Germinal center (tissue), 1 donor: ENCODE data around the gene ZP1.

Experiments
- DNase-seq: peaks from one replicate; pipeline ENCODE4 v3.0.0; 2012; ENCODE audit warnings: mixed read lengths, low spot score

Gene ZP1

DNA sequence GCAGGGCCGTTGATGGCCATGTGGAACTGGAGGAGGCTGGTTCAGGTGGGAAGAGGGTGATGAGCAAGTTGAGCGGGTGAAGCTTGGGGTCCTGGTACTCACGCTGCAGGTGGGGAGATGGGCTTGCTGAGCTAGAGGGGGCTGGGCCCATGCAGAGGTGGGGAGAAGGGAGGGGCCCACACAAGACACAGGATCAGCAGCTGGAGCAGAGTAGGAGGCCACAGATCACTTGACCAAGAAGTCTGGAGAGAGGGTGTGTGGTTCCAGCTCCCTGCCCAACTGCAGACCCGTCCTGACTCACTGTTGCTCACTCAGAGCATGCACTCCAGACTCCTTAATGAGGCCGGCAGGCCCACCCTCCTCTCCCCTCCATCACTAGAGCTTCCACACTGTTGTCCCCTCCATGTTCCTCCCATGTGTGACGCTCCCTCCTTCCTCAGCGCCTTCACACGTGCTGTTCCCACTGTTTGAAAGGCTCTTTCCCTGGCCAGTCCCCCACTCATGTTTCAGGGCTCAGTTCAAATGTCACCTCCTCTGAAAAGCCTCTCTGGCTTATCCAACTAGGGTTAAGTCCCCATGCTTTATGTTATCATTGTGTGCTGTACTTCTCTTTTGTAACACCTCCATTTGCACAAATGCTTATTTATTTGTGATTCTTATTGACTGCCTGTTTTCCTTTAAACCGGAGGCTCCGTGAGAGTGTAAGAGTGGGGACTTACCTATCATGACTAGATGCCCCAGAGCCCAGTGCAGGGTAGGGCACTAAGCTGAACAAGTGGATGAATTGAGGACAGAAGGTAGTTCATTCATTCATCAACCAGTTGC is 23.1 kb upstream of the ZP1 start:
- no peak for DNase-seq

DNA sequence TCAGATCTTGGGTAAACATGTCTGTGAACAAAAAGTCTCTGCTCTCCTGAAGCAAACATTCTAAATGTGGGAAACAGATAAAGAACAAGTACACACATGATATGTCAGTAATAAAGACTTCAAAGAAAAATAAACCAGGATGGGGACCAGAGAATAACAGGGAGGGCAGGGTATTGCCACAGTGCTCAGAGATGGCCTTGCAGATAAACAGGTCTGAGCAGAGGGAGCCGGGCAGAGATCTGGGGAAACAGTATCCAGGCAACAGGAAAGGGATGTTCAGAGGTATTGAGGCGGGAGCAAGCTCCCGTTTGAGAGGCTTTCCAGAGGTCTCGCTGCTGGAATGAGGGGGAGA is 22.5 kb upstream of the ZP1 start:
- DNase-seq = no peak

DNA sequence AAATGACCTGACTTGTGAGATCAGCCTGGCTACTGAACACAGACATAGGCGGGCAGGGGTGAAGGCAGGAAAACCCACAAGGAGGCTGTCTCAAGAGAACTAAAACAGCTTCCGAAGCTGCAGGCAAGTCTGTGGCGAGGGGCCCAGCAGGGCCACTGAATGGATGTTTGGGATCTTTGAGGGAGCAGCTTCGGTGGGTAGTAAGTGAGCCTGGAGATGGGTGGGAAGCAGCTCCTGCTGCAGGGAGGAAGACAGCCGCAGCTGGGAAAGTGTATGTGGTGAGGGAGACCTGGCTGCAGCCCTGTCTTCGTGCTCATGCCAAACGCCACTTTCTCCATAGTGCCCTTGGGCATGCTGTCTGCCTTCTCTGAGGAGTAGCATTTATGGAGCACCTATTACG is 22.0 kb upstream of the ZP1 start:
- no peak for DNase-seq

DNA sequence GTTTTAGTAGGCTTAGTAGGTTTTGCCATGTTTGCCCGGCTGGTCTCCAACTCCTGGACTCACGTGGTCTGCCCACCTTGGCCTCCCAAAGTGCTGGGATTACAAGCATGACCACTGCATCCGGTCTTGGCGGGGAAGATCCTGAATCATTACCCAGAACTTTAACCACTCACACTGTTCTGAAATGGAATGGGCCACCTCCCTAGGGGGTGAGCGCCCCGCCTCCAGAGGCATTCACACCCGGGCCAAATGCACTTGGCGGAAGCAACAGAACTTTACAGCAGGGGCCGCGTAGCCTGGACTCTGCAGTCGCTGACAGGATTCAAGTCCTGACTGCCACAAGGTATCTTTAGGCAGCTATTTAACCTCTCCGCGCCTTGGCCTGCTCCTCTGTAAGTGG is 20.1 kb upstream of the ZP1 start:
- DNase-seq = no peak

DNA sequence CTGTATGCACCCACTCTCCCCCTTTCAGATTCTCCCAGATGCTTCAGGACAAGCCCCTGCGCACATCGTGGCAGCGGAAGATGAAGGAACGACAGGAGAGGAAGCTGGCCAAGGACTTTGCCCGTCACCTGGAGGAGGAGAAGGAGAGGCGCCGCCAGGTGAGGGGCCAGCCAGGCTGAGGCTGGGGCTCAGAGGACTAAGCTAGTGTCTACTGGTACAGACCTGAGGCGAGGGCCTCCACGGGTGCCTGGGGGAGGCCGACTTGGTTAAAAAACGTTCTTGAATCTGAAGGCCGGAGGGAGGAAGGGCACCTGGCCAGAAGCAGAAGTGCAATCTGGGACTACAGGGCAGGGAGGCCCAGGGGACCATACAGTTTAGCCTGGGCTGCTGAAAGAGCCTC is 19.4 kb upstream of the ZP1 start:
- DNase-seq = no peak

DNA sequence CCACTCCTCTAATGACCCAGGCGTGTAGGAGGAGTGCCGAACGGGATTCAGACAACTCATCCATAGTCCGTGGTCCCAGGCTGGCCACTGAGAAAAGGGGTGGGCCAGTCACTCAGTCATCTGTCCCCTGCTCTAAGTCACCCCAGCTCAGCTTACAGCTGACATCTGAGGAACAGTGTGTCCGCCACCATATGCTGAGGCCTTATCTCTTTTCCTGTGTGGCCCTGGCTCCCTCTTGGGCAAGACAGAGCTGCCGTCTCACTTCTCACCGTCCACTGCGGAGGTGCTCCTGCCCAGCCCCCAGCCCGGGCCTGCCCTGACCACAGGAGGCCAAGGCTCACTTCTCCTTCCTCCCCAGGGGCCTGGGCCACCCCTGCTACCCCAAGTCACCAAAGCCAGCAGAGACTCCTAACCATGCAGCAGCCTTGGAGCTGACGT is 18.6 kb upstream of the ZP1 start:
- DNase-seq = no peak

DNA sequence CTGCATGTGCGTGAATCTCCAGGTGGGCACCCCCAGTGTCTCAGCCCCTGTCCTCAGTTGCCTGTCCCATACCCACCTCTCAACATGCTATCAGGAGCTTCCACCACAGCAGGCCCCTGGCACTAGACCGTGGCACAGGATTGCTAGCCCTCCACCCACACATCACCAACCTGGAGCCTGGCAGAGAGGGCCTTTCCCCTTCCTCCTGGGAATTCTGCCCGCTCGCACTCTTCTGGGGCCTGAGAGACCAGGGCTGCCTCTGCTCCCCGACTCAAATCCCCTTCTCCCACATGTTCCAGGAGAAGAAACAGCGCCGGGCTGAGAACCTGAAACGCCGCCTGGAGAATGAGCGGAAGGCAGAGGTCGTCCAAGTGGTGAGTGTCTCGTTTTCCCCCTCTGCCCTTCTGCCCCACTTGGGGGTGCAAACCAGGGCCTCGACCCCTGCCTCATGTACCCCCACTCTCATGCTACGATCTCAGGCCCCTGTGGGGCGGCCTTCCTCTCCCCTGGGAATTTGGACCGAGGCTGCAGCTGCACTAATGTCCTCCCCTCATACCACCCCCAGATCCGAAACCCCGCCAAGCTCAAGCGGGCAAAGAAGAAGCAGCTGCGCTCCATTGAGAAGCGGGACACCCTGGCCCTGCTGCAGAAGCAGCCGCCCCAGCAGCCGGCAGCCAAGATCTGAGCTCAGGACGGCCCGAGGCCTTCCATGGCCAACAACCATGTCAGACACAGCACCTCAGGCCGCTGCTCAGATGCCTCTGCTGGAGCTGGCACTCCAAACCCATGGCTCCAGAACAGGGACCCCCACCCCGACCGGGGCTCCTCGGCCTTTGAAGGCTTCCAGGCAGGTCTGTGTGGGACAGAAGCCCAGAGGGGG is 17.5 kb upstream of the ZP1 start:
- DNase-seq = no peak

DNA sequence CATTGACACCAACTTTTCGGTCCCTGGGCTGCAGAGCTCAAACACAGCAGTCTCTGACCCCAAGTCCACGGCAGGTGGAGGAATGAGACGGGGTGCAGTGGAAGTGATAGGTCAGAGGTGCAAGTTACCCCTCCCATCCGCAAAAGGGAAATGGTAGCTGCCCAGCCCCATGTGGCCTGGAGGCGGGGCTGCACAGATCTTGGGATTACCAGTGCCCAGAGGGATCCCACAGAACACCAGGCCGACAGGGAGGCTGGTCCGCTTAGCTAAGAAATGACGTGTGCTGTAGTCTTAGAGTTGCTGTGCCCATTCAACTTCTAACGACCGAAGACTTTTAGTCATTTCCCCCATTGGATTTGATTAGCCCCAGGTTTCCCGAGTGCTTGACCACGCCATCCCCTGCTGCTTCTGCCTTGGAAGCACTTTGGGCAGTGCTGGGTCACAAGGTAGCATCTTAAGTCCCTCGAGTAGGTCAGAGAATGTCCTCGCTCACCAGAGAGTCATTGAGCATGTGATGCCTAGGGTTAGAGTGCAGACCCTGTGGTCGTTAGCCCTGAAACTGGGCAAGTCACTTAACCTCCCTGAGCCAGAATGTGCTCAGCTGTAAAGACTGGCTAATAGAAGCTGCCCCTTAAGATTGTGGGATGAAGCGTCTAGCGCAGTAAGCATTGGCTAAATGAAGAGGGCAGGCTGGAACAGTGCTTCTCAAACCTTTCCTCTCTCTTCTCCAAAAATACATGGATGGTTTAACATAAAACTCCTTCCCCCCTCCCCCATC is 15.8 kb upstream of the ZP1 start:
- DNase-seq = no peak

DNA sequence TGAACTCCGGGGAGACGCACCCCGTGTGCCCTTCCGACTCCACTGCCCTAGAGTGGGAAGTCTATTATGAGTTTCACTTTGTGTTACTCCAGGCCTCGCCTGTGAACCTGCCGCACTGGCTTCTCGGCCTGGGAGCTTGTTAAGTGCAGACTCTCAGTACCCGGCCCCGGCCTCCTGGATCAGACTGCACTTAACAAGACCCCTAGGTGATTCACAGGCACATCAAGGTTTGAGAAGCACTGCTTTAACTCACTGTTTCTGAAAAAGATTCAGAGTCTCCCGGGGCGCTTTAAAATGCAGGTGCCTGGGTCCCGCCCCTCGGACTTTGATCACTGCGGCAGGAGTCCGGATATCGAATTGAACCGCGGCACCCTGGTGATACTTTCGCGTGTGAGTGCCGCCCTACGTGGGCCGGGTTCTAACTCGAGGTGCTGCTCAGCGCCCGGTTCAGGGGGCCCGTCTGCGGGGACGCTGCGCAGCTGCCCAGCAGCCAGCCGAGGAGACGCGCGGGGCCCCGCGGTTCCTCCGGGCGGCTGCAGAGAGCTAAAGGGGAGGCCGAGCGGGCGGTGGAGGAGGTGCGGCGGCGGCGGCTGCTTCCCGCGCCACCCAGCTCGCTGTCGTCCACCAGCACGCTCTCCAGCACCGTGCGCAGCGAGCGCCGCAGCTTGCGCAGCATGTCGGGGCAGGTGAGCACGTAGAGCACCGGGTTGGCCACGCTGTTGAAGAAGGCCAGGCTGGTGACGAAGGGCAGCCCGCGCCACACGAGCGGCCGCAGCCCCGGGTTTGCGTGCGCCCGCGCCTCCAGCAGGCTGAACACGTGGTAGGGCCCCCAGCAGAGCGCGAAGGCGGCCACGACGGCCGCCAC is 15.0 kb upstream of the ZP1 start:
- DNase-seq = no peak

DNA sequence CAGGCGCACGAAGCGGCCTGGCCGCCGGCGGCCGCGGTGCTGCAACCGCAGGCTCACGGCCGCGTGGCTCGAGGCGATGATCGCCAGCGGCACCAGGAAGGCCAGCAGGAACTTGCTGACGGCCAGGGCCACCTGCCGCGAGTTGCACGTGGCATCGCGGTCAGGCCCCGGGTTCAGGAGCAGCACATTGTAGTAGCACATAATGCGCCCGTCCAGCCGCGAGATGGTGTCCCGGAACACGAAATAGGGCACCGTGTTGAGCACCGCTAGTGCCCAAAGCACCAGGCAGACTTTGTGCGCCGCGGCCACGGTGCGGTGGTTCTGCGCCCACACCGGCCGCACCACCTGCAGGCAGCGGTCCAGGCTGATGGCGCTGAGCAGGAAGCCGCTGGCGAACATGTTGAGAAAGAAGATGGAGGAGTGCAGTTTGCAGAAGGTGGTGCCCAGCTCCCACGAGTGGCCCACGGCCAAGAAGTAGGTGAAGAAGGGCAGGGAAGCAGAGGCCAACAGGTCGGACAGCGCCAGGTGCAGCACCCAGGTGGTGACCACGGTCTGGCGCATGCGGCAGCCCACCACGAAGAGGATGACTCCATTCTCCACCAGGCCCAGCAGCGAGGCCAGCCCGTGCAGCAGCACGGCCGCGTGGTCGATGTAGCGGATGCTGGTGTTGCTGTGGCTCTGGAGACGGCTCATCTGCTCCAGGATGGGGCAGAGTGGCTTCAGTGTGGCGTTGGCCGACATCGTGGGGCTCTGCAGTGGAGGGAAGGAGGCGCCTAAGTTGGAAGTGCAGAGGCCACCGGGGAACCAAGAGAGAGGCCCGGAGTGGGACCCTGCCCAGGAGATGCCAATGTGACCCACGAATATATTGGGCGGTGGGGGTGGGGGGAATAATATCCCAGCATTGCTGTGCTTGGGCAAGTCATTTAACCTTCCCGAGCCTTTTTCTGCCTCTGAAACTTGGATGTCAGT is 14.1 kb upstream of the ZP1 start:
- no peak for DNase-seq

DNA sequence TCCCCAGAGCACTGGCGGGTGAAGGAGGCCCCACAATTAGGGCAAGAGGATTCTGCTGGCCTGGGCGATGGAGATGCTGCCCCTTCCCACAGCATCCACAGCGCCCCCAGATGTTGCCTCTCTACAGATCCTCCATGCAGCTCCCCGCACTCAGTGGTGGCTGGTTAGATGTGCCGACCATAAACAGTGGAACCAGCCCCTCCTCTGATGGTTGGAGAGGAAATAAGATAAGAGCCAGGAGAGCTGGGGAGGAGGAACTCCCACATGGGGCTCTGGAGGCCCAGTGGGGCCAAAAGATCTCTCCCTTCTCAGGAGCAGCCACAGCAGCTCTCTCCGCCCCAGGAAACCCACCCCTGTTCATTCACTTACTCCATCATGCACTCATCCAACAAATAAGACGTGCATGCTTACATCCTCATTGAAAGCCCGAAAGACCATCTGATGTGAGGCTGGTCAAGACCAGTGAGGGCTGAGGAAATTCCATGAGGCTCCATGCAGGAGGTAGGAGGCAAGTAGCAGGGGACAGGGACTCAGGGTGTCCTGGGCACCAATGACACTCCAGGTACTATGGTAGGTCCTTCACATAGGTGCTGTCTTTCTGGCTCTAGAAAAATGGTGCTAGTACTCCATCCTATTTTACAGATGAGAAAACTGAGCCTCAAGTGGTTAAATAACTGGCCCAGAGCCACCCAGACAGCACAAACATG is 13.0 kb upstream of the ZP1 start:
- DNase-seq = no peak

DNA sequence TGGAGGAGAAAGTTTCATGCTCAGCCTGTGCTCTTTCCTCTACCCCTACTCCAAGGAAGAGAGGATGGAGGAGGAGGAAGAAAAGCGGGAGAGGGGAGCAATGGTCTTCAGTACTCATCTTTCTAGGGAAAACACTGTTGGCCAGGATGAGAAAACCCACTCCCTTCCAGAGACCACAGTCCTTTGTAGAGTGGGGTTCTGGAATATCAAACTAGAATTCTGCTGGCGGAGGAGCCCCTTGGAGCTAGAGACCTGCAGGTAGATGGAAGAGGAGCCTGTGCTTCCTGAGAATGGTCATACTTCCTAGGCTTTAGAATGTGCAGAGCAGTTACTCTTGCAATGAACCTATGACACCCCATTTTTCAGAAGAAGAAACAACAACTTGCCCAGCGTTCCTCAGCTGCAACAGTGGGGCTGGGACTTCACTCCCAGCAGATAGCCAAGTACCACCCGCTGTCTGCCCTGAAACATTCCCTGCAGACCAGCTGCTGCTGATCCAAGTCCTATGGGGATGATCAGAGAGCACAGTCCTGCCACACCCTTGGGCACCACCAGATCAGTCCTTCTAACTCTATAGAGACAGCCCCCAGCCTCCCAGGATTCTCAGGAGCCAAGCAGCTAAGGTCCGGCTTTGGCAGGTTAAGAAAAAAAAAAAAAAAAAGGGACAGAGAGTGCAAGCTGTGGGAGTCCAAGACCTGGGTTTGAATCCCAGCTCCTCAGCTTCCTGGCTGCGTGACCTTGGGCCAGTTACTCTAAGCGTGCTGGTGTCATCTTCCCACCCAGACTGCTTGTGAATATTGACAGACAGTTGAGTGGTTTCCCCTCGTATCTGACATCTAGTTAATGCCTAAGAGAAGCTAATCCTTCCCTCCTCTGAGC is 12.3 kb upstream of the ZP1 start:
- DNase-seq = no peak

DNA sequence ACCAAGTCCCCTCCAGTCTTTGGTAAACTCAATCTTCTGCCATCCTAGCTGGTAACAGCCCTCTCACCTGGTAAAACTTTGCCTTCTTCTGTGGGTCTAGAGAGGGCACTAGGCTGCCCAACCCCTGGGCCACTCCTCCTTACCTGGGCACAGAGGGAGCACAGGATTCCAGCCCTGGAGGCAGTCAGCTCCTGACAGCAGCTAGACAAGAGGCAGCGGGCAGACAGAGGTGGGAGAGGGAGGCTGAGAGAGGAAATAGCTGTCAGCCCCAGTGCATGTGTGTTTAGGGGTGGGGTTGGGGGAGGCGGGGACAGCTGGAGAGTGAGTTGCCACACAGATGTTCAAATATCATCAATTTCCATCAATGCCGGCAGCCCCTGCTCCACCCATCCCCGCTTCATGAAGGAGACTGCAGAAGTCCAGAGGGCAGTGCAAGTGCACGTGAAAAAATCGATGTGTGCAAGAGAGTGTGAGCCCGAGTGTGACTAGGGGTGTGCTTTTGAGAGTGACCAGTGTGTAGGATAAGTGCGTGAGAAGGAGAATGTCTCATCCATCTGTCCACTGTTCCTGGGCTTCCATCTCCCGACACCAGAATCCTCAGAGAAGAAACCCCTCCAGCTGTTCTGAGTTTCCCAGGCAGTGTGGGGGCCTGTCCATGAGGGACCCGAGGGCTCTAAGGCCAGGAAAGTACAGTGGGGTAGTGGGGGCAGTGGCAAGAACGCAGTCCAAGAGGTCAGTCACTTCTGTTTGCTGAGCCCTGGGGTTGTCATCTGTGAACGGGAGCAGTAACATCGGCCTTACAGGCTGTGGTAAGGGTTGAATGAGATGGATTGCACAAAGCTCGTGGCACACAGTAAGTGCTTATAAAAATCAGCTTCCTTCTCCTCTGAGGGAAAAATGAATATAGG is 11.4 kb upstream of the ZP1 start, which contains the start of gene PTGDR2:
Gene PTGDR2 (minus strand): TSS at position 225 of the 908 bp plus-strand sequence. CDS start 2,228 bp downstream, outside the sequence.
- no peak for DNase-seq

DNA sequence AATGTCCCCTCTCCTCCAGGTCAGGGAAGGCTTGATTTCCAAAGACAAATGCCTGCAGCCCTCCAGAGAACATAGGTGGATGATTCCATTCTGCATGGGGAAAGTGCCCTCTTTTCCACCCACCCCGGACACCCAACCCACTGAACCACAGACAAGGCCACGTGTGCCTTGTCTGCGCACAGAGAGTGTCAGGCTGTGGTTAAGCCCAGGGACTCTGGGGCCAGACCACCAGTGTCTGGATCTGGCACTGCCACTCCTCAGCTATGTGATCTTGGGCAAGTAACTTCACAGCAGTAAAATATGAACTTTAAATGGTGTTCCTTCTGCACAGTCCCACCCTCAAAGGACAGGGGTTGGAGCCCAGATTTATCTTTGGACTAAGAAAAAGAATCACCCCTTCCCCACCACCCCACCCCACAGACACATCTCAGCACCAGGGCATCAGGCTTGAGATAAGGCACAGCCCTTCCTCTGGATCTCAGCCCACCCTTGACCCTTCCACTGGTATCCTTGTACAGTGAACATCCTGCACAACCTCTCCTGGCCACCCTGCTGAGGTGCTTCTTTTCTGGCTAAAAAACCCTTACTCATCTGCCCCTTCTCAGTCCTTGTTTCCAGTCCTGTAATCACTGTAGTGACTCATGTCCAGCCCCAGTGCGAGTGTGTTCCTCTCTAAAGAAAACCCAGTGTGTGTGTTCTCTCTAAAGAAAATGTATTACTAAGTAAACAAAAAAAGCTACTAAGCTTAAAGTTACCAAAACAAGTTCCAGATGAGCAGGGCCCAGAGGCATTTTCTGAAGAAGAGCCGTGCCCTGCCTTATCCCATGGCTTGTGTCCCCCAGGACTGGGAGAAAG is 9.7 kb upstream of the ZP1 start:
- no peak for DNase-seq

DNA sequence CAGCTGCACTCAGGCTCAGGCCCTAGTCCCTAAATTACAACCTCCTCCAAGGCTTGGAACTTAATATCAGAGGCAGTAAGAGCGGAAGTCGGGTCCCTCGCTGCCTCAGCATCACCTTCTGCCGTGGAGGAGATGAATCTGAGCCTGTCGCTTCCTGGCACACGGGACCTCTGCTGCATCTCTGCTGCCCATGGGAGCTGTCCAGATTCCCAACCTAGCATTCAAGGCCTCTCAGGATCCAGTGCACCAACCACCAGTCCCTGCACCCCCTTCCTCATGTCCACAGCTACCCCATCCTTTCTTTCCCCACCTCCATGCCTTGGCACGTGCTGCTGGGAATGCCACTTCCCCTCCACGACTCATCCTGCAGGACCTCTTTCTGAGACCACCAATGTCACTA is 9.1 kb upstream of the ZP1 start:
- DNase-seq = no peak

DNA sequence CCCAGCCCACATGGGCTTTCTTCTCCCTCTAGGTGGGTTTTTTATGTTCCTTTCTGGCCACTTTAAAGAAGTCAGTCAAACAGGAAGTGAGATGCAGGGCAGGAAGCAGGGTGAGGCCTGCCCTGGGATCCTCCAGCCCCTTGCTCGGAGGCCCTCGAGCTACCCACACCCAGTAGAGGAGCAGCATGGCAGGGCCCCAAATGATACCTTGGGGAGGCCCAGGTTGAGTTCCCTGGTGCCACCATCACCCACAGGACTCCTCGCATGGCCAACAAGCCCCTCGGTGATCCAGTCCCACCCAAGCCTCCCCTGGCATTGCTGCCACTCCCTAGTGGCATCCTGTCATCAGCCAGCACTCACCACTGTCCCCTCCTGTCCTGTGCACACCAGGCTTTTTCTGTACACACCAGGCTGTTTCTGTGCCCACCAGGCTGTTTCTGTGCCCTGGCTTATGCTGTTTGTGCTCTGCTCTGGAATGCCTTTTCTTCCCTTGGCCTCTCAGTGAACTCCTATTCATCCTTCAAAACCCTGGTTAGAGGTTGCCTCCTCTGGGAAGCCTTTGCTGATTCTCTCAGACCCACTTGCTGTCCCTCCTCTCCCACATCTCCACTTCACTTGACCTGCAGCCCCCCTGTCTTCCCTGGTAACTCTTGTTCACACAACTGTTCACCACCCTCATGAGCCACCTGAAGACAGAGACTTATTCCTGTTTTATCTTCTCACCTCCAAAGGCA is 8.4 kb upstream of the ZP1 start:
- no peak for DNase-seq
